ENCODE results near the gene SP3.

The SP3 gene

DNA sequence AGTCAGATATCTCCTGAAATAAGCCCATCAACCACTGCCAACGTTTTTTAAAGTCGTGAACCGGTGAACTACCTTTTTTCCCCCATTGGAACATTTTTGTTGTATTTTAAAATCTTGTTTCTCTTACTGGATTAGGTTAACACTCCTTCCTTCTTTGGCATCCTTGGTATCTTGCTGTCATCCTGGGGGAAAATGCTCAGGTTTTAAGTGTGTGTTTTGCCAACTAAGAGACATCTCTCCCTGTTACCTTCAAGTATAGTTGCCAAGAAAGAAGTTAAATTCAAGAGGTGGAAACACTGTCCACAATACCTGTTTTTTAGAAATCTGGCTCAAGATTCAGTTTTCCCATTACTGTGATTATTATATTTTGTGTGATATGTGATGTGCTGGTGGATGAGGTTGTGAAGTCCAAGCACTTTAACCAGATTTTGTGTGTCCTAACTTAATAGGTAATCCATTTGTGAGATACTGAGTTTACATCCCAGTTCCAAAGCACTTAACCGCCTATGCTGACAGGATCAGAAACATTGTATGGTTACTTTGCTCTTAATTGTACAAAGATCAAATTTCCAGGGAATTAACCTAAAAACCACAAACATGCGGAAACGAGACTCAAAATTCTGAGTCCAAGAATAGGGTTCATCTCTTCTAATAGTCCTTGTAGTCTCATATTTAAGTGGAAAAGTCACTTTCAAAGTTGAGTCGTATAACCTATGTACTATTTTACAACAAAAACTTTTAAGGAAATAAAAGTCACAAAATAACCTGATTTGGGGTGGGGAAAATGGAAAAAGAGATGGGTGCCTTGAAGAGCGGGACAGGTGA, 1.3 kb upstream of the SP3 start:
- peak overlapping the region; percentile 100 for H3K27ac ChIP-seq
- TF ChIP-seq, protein P1, sequence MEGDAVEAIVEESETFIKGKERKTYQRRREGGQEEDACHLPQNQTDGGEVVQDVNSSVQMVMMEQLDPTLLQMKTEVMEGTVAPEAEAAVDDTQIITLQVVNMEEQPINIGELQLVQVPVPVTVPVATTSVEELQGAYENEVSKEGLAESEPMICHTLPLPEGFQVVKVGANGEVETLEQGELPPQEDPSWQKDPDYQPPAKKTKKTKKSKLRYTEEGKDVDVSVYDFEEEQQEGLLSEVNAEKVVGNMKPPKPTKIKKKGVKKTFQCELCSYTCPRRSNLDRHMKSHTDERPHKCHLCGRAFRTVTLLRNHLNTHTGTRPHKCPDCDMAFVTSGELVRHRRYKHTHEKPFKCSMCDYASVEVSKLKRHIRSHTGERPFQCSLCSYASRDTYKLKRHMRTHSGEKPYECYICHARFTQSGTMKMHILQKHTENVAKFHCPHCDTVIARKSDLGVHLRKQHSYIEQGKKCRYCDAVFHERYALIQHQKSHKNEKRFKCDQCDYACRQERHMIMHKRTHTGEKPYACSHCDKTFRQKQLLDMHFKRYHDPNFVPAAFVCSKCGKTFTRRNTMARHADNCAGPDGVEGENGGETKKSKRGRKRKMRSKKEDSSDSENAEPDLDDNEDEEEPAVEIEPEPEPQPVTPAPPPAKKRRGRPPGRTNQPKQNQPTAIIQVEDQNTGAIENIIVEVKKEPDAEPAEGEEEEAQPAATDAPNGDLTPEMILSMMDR (conservative IDR thresholded peaks at IDR 0.05), result no peak

DNA sequence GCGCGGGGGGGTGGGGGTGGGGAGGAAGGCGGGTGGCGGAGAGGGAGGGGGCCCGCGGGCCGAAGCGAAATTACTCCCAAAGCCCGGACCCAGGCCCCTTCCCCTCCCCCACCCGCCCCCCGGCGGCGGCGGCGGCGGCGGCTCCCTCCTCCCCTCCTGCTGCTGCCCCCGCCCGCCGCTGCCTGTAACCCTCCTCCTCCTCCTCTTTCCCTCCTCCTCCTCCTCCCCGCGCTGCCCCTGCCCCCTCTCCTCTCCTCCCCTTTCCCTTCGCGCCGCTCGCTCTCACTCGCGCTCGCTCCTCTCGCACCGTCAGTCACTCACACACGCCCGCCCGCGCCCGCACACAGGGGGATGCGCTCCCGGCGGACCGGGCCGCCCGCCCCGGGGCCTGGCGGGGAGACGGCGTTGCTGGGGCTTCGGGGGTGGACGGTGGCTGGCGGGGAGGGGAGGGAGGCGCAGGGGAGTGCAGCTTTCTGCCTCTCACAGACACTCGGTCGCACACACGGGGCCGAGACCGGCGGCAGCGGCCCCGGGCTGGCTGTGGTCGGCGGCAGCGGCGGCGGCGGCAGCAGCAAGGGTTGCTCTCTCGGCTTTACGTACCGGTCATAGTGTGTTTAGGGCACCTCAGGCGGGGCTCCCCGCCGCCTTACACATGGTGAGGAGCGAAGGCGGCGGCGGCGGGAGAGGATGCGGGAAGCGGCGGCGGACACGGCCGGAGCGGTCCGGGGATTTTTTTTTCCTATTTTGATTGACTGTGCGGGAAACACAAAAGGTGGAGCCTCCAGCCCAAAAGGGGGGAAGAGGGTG, 405 bp downstream of the SP3 start:
- H3K27ac ChIP-seq, result peak overlapping the region; percentile 100
- TF ChIP-seq, protein P1 (conservative IDR thresholded peaks at IDR 0.05), result no peak

DNA sequence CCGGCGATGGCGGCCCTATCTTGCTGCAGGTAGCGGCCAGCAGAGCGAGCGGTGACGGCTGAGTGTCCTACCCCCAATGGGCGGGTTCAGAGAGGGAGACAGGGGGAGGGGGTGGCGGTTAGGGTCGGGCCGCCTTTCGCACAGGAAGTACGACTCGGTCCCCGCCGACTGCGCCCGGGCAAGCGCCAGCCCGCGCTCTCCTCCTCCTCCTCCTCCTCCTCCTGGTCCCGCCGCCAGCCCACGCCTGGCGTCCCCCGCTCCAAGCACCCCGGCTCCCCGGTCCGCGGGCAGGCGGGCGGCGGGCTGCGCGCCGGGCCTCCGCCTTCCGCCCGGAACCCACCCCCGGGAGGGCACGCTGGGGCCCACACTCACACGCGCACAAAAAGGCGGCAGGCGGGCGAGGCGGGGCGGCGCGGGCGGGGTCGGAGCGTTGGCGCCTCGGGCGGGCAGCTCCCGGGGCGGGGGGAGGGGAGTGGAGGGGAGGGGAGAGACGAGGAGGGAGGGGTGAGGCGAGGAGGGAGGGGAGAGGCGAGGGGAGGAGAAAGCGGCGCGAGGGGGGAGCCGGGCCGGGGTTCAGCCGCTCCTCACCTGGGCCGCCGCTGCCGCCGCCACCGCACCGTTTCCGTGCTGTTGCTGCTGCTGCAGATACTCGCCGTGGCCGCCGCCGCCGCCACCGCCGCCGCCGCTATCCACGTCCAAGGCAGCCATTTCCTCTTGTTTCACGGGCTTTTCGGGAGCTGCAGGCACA, 1.2 kb downstream of the SP3 start:
- TF ChIP-seq, protein P1 (conservative IDR thresholded peaks at IDR 0.05), result no peak
- peak overlapping the region; percentile 100 for H3K27ac ChIP-seq

DNA sequence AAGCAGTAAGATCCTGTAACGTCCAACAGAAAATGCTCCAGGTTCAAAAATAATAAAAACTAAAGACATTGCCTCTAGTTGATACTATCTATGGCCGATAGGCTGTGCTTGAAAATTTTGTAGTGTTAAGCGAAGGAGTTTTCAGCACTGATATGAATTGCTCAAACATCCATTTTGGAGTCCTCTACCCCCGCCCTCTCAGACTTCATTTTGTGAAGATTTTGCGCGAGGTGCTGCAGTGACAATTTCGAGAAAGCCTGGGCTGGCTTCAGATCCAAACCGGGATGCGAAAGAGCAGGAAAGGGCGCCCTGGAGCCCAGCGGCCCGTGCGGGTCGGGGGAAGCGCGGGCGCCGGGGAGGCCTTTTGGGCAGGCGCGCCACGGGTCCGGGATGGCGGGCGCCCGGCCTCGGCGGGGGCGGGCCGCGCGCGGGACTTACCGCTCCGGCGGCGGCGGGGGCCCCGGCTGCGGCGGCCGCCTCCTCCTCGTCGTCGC, 1.8 kb downstream of the SP3 start:
- TF ChIP-seq, protein P1 (conservative IDR thresholded peaks at IDR 0.05), result peak; percentile 30; the same call in 1 of the 2 replicates
- peak overlapping the region; percentile 100 for H3K27ac ChIP-seq

DNA sequence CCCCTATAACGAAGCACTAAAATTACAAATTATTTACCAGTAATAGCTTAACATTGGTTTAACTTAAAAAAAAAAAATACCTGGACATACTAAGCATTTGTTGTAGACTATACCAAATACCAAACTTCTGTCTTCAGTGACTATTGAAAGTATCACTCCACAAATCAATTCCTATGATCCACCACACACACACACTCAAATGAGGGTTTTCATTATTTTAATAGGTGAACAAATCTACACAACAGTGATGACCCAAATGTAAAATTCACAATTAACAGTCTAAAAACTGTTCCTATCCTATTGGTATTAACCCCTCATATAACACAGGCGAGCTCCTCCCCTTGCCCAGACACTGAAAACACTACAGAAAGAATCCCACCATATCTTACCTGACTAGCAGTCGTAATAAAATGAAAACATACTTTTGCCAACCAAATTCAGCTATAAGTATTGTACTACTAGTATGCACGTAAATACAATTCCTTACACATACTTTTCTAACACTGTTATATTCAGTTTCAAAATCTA, 2.5 kb downstream of the SP3 start:
- TF ChIP-seq, protein P1 (conservative IDR thresholded peaks at IDR 0.05), result no peak
- peak overlapping the region; percentile 100 for H3K27ac ChIP-seq

DNA sequence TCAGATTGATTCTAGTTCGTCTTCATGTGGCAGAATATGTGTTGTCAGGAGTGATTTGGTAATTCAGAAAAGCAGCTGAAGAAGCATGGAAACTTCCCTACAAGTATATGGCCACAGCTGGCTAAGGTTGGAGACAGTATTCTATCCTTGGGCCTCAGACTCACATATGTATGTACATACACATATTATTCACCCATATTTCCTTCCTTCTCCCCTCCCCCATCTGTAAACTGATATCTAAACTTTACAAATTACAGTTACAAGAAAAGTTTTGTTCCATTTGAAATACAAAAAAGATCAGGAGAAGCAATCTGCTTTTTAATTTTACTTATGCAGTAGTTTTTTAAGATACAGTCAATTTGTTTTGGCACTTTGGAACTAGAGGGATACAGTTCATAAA, 3.1 kb downstream of the SP3 start:
- H3K27ac ChIP-seq, result peak overlapping the region; percentile 100
- TF ChIP-seq, protein P1 (conservative IDR thresholded peaks at IDR 0.05), result no peak
